Esophagus mucosa (tissue), 1 donor: ENCODE measurements around the gene DNAI1. TPM values are rescaled to one million over a fixed set of nuclear protein-coding genes. Genes with fewer than 3 reads are reported as not detected.
A peak's percentile ranks its signal among the peaks of the same experiment; 100 is the strongest.

ENCODE experiments used
- ATAC-seq: fragments of 200-7000 bp; cut with Tn5 transposase; one replicate; pipeline ENCODE4 v1.9.1; 2020
- total RNA-seq: library from RNA; stranded (reverse); gene quantifications from one replicate; pipeline ENCODE4 v1.2.4, GENCODE V29; 2023
- donor health status: DM: yes; HTN: yes; CAD: no.

The DNAI1 gene
- total RNA-seq, 1 donor from 2014 or later, result not detected

- no peak for ATAC-seq
These were observed 33.0 kb downstream of the DNAI1 start for GRCh38 chr9:34491596-34491995.

GRCh38 chr9:34492051-34492450 lies 33.4 kb downstream of the DNAI1 start:
- ATAC-seq, result no peak

GRCh38 chr9:34493972-34494535 lies 35.4 kb downstream of the DNAI1 start:
- no peak for ATAC-seq

- ATAC-seq, result no peak
These were observed 37.6 kb downstream of the DNAI1 start for GRCh38 chr9:34496149-34496712.

DNA sequence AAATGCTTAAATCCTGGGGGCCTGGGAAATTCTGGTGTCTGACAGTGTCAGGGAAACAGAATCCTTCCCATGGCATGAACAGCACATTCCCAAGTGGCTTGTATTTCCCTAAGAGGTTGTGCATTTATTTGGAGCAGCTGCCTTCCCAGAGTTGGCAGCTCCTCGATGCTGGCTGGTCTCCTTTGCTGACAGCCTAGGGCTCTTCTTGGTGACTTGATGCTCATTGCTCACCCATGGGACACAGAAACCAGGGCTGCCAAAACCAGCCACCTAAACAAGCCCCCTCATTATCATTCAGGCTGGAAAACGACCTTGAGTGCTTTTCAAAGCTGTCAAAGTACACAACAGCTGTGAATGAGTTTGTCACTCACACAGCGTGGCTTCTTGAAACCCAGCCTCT lies 39.9 kb downstream of the DNAI1 start:
- no peak for ATAC-seq

- no peak for ATAC-seq
These were observed 40.5 kb downstream of the DNAI1 start for GRCh38 chr9:34499076-34499475.

DNA sequence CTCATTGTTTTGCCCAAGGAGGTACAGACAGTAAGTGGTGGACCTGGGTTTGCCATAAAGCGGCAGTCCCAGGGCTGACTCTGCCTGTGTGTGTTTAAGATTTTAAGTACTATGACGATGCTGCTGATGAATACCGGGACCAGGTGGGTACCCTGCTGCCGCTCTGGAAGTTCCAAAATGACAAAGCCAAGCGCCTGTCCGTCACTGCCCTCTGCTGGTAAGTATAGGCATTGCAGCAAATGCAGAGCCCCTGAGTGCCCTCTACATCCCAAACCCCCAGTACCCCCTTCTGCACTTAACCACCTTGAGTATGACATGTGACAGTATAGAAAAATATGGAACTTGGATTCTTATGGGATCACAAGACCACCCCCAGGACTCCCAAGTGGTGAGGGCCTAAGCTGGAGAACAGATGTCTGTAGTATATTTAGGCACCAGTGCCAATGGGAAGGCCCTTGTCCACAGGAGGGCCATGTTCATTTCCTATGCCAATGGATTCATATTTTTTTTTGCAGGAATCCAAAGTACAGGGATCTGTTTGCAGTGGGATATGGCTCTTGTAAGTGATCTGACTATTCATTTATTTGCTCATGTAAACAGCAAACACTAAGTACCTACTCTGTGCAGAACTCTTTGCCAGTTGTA lies 42.1 kb downstream of the DNAI1 start:
- ATAC-seq, result peak; percentile 67

DNA sequence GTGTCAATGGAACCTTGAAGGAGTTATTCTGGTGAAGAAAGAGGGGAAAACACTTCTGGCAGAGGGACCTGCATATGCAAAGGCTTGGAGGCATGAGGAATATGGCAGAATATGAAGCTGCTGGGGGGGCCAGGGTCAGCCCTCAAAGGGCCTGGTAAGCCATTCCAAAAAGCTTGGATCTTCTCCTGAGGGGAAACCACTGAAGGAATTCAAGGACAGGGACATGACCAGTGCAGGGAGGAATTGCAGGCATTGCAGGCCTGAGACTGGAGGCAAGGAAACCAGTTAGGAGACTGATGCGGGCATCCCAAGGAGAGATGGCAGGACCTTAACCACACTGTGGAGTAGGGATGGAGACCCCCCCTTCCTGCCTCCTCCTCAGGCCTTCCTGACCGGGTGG lies 42.8 kb downstream of the DNAI1 start:
- ATAC-seq, result no peak

- no peak for ATAC-seq
These were observed 43.4 kb downstream of the DNAI1 start for GRCh38 chr9:34501889-34502425.

DNA sequence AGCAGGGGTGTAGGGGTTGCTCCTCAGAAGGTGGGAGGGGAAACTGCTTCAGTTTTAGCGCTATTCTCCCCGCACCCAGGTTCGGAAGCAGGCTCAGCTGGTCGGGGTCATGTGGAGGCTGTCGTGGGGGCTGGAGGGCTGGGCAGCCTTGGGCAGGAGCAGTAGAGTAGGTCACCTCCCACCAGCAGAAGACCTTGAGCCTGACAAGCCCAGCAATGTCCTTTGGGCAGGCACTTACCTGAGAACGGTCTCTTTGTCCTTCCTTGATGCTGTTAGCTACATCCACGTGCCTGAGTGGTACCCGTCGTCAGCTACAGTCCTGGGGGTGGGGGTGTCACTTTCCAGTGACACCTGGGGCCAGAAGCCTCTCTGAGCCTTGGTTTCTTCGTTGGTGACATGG lies 43.9 kb downstream of the DNAI1 start:
- ATAC-seq, result no peak

GRCh38 chr9:34502891-34503290 lies 44.3 kb downstream of the DNAI1 start:
- no peak for ATAC-seq

GRCh38 chr9:34503406-34503805 lies 44.8 kb downstream of the DNAI1 start:
- no peak for ATAC-seq

- ATAC-seq, result no peak
These were observed 46.9 kb downstream of the DNAI1 start for GRCh38 chr9:34505370-34506120.

DNA sequence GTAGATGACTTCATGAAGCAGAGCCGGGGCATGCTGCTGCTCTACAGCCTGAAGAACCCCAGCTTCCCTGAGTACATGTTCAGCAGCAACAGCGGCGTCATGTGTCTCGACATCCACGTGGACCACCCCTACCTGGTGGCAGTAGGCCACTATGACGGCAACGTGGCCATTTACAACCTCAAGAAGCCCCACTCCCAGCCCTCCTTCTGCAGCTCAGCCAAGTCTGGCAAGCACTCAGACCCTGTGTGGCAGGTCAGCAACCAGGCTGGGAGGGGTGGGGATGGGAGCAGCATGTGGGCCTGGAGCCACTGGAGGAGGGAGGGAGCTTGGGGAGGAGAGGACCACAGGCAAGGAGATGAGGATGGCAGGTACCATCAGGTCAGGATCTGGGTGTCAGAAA lies 48.0 kb downstream of the DNAI1 start:
- no peak for ATAC-seq

GRCh38 chr9:34507556-34507955 lies 49.0 kb downstream of the DNAI1 start:
- ATAC-seq, result no peak

- ATAC-seq, result no peak
These were observed 49.4 kb downstream of the DNAI1 start for GRCh38 chr9:34507966-34508365.

GRCh38 chr9:34508463-34508862 lies 49.9 kb downstream of the DNAI1 start:
- ATAC-seq, result no peak

DNA sequence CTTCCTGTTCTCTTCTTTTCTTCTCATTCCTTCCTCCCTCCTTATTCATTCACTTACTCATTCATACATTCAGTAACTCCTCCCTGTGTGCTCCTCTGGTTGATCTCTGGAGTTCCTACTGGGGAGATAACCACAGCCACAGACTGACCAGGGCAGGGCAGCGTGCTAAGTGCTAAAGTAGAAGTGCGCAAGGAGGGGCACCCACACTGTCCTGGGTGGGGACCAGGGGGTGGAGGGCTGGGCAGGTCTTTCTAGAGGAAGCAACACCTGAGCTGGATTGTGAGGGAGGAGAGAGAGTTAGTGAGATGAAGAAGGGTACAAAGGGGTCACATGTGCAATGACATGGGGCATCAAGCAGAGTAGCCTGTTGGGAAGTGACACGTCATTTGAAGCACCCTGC lies 50.3 kb downstream of the DNAI1 start:
- ATAC-seq, result no peak

GRCh38 chr9:34510497-34511468 lies 52.2 kb downstream of the DNAI1 start:
- no peak for ATAC-seq

DNA sequence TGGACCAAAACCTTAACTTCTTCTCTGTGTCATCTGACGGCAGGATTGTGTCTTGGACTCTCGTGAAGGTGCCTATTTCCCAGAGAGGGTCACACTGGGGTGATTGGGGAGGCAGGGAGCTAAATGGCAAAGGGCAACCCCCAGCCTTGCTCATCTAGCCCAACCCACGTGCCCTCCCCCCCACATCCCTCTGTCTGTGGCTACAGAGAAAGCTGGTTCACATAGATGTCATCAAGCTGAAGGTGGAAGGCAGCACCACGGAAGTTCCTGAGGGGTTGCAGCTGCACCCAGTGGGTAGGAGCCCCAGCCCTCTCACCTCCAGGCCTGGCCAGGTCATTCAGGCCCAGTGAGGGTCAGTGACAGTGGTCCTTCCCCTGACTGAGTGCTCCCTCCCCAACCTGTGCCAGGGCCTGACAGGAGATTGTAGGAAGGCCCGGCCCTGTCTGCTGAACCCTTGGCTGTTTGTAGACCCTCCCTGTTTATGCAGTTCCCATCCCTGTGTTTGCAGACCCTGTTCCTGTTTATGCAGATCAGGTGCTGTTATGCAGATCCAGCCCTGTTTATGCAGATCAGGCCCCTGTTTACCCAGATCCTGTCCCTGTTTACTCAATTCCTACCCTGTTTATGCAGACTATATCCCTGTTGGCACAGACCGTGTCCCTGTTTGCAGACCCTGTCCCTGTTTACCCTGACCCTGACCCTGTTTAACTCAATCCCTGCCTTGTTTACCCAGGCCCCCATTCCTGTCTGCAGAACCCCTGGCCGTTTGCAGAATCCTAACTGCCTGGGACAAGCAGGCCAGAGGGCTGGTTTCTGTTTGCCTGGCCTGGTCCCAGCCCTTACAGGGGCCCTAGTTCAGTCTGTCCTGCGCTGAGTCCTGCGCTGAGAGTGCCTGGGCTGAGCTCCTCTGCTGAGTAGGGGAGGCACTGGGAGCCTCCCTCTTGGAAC lies 53.8 kb downstream of the DNAI1 start:
- no peak for ATAC-seq
